ENCODE data around the gene ATG4B. TPM values are rescaled to one million over a fixed set of nuclear protein-coding genes. Genes with fewer than 3 reads are reported as not detected.

Gene ATG4B
- total RNA-seq, 3 donors from 2014 or later: 87.9 to 154 (median 94.6) TPM

GRCh38 chr2:241639385-241639784 lies 1.9 kb downstream of the ATG4B start:
- Histone ChIP-seq H3K4me3 (no peak overlapping the region), H3K9me3 (no peaks in the 10 kb centered on the region), H3K36me3 (ENCODE audit: low read depth) (no peaks in the 10 kb centered on the region), H3K4me1 (ENCODE audit: low read depth) (peaks cover 36% of the 10 kb centered on the region)
- TF ChIP-seq CTCF (IDR thresholded peaks at IDR 0.05): no peak
- intact Hi-C loops (cut with DNase I, micrococcal nuclease): no loop called here
- DNase-seq: no peak
- ATAC-seq: no peak

- no peak for TF ChIP-seq CTCF (IDR thresholded peaks at IDR 0.05)
- H3K4me1 ChIP-seq (ENCODE audit: low read depth): peaks cover 36% of the 10 kb centered on the region
- H3K36me3 ChIP-seq (ENCODE audit: low read depth): no peaks in the 10 kb centered on the region
- intact Hi-C loops (cut with DNase I, micrococcal nuclease): no loop called here
- no peaks in the 10 kb centered on the region for H3K9me3 ChIP-seq
- no peak overlapping the region for H3K4me3 ChIP-seq
- no peak for DNase-seq
- ATAC-seq: no peak
These were observed 2.8 kb downstream of the ATG4B start for GRCh38 chr2:241640165-241640795.

GRCh38 chr2:241641631-241642030 lies 4.1 kb downstream of the ATG4B start:
- no peak for ATAC-seq
- DNase-seq: no peak

GRCh38 chr2:241645056-241645914 lies 7.8 kb downstream of the ATG4B start:
- peaks cover 41% of the 10 kb centered on the region for H3K4me1 ChIP-seq (ENCODE audit: low read depth)
- H3K9me3 ChIP-seq: no peaks in the 10 kb centered on the region
- ATAC-seq (peak; percentile 17), DNase-seq (no peak)
- TF ChIP-seq CTCF (IDR thresholded peaks at IDR 0.05): no peak
- no peak overlapping the region for H3K4me3 ChIP-seq
- no peaks in the 10 kb centered on the region for H3K36me3 ChIP-seq (ENCODE audit: low read depth)
- intact Hi-C loops (cut with DNase I, micrococcal nuclease): no loop called here

More at GRCh38 chr2:241641631-241642030, 4.1 kb downstream of the ATG4B start:
- TF ChIP-seq CTCF (IDR thresholded peaks at IDR 0.05): no peak
- peaks cover 39% of the 10 kb centered on the region for H3K4me1 ChIP-seq (ENCODE audit: low read depth)
- H3K9me3 ChIP-seq: no peaks in the 10 kb centered on the region
- intact Hi-C loops (cut with DNase I, micrococcal nuclease): no loop called here
- no peak overlapping the region for H3K4me3 ChIP-seq
- no peaks in the 10 kb centered on the region for H3K36me3 ChIP-seq (ENCODE audit: low read depth)

GRCh38 chr2:241645915-241646645 lies 8.6 kb downstream of the ATG4B start:
- Histone ChIP-seq H3K4me1 (ENCODE audit: low read depth) (peaks cover 35% of the 10 kb centered on the region), H3K36me3 (ENCODE audit: low read depth) (no peaks in the 10 kb centered on the region), H3K9me3 (no peaks in the 10 kb centered on the region), H3K4me3 (no peak overlapping the region)
- intact Hi-C loops (cut with DNase I, micrococcal nuclease): no loop called here
- ATAC-seq (peak; percentile 81), DNase-seq (no peak)
- TF ChIP-seq CTCF (IDR thresholded peaks at IDR 0.05): no peak
